IMR-90 (cell line): Measurements from ENCODE around the gene ARNT2. TPM values are rescaled to one million over a fixed set of nuclear protein-coding genes. Genes with fewer than 3 reads are reported as not detected.

Experiments used
- ATAC-seq: fragments of 200-7000 bp; cut with Tn5 transposase; 2 replicates; pipeline ENCODE4 v1.9.1; 2020; ENCODE audit warnings: low read depth, mild to moderate bottlenecking, moderate library complexity
- BruUV-seq: library from RNA; stranded (reverse); fragments of 400-500 nt; replicated peaks from 2 replicates; lab custom pipeline; 2021; lab: Mats Ljungman, UMichigan
- CTCF ChIA-PET: fragments of 300-600 bp; formaldehyde crosslinking; extraction: SDS; loops from one replicate; lab custom pipeline; 2021; ENCODE audit warnings: antibody characterized with exemption; lab: Yijun Ruan, JAX
- POLR2A ChIA-PET: fragments of 300-600 bp; sonication (Branson Sonifier 250); formaldehyde crosslinking; loops from one replicate; lab custom pipeline; 2022; ENCODE audit warnings: antibody characterized with exemption; ENCODE audit not compliant: unreplicated experiment; lab: Charles Lee
- DNase-seq: peaks from one replicate; pipeline ENCODE4 v3.0.0; 2013
- H2AFZ ChIP-seq: replicated peaks from 2 replicates; pipeline ENCODE3; 2013; ENCODE audit warnings: low read length, mild to moderate bottlenecking; ENCODE audit not compliant: poor library complexity
- H2AK5ac ChIP-seq: 2 replicates; pipeline ENCODE4 v1.6.1; 2013; ENCODE audit warnings: low read depth, low read length, inconsistent platforms
- H2AK9ac ChIP-seq: replicated peaks from 2 replicates; pipeline ENCODE3; 2013; ENCODE audit warnings: mild to moderate bottlenecking, low read depth, low read length, moderate library complexity; ENCODE audit not compliant: poor library complexity
- H2BK120ac ChIP-seq: 2 replicates; pipeline ENCODE4 v1.6.1; 2013; ENCODE audit warnings: low read depth, low read length, inconsistent platforms
- H2BK15ac ChIP-seq: 3 replicates; pipeline ENCODE4 v1.6.1; 2013; ENCODE audit warnings: low read depth, low read length, inconsistent platforms
- H2BK20ac ChIP-seq: 2 replicates; pipeline ENCODE4 v1.6.1; 2013; ENCODE audit warnings: low read depth, mild to moderate bottlenecking, inconsistent platforms, low read length, moderate library complexity
- H2BK5ac ChIP-seq: 2 replicates; pipeline ENCODE4 v1.6.1; 2013; ENCODE audit warnings: mild to moderate bottlenecking, low read depth, low read length, inconsistent platforms; ENCODE audit not compliant: poor library complexity, severe bottlenecking
- H3K14ac ChIP-seq: replicated peaks from 2 replicates; pipeline ENCODE4 v1.6.1; 2013; ENCODE audit warnings: low read depth, low read length, inconsistent platforms
- H3K18ac ChIP-seq: 2 replicates; pipeline ENCODE4 v1.6.1; 2013; ENCODE audit warnings: low read depth, low read length, control low read depth
- H3K23ac ChIP-seq: 2 replicates; pipeline ENCODE4 v1.6.1; 2013; ENCODE audit warnings: low read depth, low read length, inconsistent platforms
- H3K27ac ChIP-seq: 2 replicates; pipeline ENCODE4 v1.5.1; 2013; ENCODE audit warnings: mild to moderate bottlenecking, control low read depth, low read length; ENCODE audit not compliant: insufficient read depth
- H3K27me3 ChIP-seq: 2 replicates; pipeline ENCODE4 v1.6.1; 2013; ENCODE audit warnings: low read length; ENCODE audit not compliant: control insufficient read depth, insufficient read depth
- H3K36me3 ChIP-seq: 2 replicates; pipeline ENCODE4 v1.6.1; 2013; ENCODE audit warnings: low read length, mixed read lengths; ENCODE audit not compliant: control insufficient read depth, insufficient read depth
- H3K4ac ChIP-seq: 2 replicates; pipeline ENCODE4 v1.6.1; 2013; ENCODE audit warnings: low read depth, low read length, inconsistent platforms
- H3K4me1 ChIP-seq: 2 replicates; pipeline ENCODE4 v1.6.1; 2013; ENCODE audit warnings: low read length, mixed read lengths; ENCODE audit not compliant: control insufficient read depth, insufficient read depth
- H3K4me2 ChIP-seq: 2 replicates; pipeline ENCODE4 v1.6.1; 2013; ENCODE audit warnings: low read depth, mild to moderate bottlenecking, control low read depth, low read length, moderate library complexity
- H3K4me3 ChIP-seq: 2 replicates; pipeline ENCODE4 v1.5.1; 2013; ENCODE audit warnings: low read depth, mild to moderate bottlenecking, control low read depth, low read length, moderate library complexity; ENCODE audit not compliant: insufficient read depth
- H3K56ac ChIP-seq: 2 replicates; pipeline ENCODE4 v1.6.1; 2013; ENCODE audit warnings: low read length, inconsistent platforms; ENCODE audit not compliant: insufficient read depth; ENCODE audit errors: extremely low read depth
- H3K79me1 ChIP-seq, 2 experiments: 2 replicates each; pipeline ENCODE4 v1.6.1; 2013; ENCODE audit warnings: low read length in 2 of 2, inconsistent platforms in 1 of 2, low read depth in 1 of 2
- H3K9ac ChIP-seq: 2 replicates; pipeline ENCODE4 v1.6.1; 2013; ENCODE audit warnings: low read depth, low read length, control low read depth
- H3K9me1 ChIP-seq: 2 replicates; pipeline ENCODE4 v1.6.1; 2013; ENCODE audit warnings: low read length, inconsistent platforms; ENCODE audit not compliant: insufficient read depth
- H3K9me3 ChIP-seq: 2 replicates; pipeline ENCODE4 v1.6.1; 2013; ENCODE audit warnings: low read length; ENCODE audit not compliant: control insufficient read depth, insufficient read depth
- H4K20me1 ChIP-seq: 2 replicates; pipeline ENCODE4 v1.6.1; 2013; ENCODE audit warnings: low read length, inconsistent platforms; ENCODE audit not compliant: insufficient read depth
- H4K5ac ChIP-seq: 2 replicates; pipeline ENCODE4 v1.6.1; 2013; ENCODE audit warnings: mild to moderate bottlenecking, low read depth, low read length, control low read depth
- H4K8ac ChIP-seq, 2 experiments: 2 replicates each; pipeline ENCODE4 v1.6.1; 2013; ENCODE audit warnings: low read depth in 2 of 2, low read length in 2 of 2, control low read depth in 1 of 2, inconsistent platforms in 1 of 2
- H4K91ac ChIP-seq: 2 replicates; pipeline ENCODE4 v1.6.1; 2013; ENCODE audit warnings: low read depth, low read length, inconsistent platforms; ENCODE audit not compliant: insufficient read depth
- CEBPB ChIP-seq: IDR thresholded peaks from 2 replicates; pipeline ENCODE4 v1.6.1; 2012; ENCODE audit warnings: low read depth, low read length, improper control_type of control experiment
- MXI1 ChIP-seq: IDR thresholded peaks from 2 replicates; pipeline ENCODE4 v1.6.1; 2012; ENCODE audit warnings: low read depth, mild to moderate bottlenecking, low read length, moderate library complexity, borderline replicate concordance
- WGBS, 2 experiments: methylation state at CpG; one replicate each; pipeline versions ENCODE4 v1.1.5 to v1.1.7; 2013; ENCODE audit warnings: missing lambda C conversion rate in 2 of 2; ENCODE audit not compliant: insufficient read length in 1 of 2; ENCODE audit errors: extremely low coverage in 2 of 2; 5-methylcytosine and 5-hydroxymethylcytosine counted together
- dilution Hi-C: fragments of 300-500 bp; cut with HindIII; formaldehyde crosslinking; loops from one replicate; pipeline ENCODE4 v1.14.3; 2018; ENCODE audit warnings: low sequenced_read_pairs; ENCODE audit not compliant: unreplicated experiment
- in situ Hi-C: fragments of 300-500 bp; cut with MboI; formaldehyde crosslinking; loops from 3 replicates; pipeline ENCODE4 v1.14.3; 2019; ENCODE audit warnings: low sequenced_read_pairs, inconsistent platforms, mixed read lengths
- intact Hi-C: fragments of 100-400 bp; cut with micrococcal nuclease; formaldehyde crosslinking; loops from 2 replicates; pipeline ENCODE4 v1.10.0; 2022
- polyA plus RNA-seq, 3 experiments: library from polyadenylated mRNA; depleted of rRNA; stranded (reverse); fragments of >200 nt; gene quantifications; 2 replicates each; pipeline ENCODE4 v1.2.3, GENCODE V29; 2012; ENCODE audit warnings: low replicate concordance in 1 of 3
- total RNA-seq: library from RNA; depleted of rRNA; stranded (reverse); fragments of >200 nt; gene quantifications from 2 replicates; pipeline ENCODE4 v1.2.3, GENCODE V29; 2012

The ARNT2 gene
- total and polyA plus RNA-seq, 2 of the 4 experiments (the other 2 are of a cell fraction) = 18.2 to 19.0 TPM

DNA sequence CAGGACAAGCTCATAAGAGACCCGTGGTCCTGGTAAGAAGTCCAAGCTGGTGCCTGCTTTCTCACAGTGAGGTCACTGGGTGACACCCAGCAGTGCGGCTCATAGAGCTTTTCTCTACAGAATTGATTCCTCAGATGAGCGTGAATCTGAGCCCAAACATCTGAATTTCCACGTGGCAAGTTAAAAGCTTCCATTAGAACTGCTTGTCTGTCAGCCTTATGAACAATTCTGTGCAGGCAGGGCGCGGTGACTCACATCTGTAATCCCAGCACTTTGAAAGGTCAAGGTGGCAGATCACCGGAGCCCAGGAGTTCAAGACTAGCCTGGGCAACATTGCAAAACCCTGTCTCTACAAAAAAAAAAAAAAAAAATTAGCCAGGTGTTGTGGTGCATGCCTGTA lies 177.8 kb downstream of the ARNT2 start (continued):
- TF ChIP-seq MXI1 = no peak

DNA sequence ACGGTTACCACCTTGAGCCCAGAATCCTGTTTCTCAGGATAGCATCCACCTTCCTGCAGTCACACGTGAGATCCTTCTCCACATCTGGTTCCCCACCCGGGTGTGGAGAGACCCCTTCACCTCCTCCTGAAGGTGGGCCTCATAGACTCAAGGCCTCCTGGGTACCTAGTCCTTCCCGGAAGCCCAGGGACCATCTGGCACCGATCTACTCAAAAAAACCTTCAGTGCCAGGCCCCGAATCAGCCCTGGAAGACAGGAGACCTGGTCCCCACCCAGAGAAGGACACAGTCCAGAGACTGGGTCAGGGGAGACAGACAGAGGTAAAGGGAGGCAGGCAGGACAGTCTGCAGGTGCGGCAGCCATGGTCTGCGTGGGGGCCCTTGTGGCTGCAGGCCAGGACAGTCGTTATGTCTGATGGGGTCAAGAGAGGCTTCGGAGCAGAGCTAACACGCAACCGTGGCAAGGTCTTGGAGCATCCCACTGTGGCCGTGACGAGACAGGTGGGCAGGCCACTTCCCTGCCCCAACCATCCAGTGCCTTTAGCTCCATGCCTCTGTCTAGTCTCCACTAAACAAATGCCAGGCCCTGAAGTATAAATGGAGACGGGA lies 178.7 kb downstream of the ARNT2 start:
- 97% methylated on average over 5 of the region's 15 CpGs; no CpG with 5 or more reads in 1 of the 2 experiments for WGBS, 2 experiments
- Histone ChIP-seq H3K4me3 (no peak overlapping the region), H2AK9ac (no peak overlapping the region), H4K91ac (peak overlapping the region; percentile 66; the same call in 1 of the 2 replicates), H3K4me2 (no peak overlapping the region), H3K23ac (no peak overlapping the region), H2AK5ac (peak overlapping the region; percentile 92), H4K5ac (no peak overlapping the region), H2BK120ac (peak overlapping the region; percentile 6; the same call in 1 of the 2 replicates), H3K9ac (no peak overlapping the region), H3K56ac (no peak overlapping the region), H2BK5ac (no peak overlapping the region), H2AFZ (no peak overlapping the region), H3K79me1 (peaks cover 0 to 16% of the 10 kb centered on the region in 2 experiments; a peak in 2 of 4 replicates), H3K14ac (no peak overlapping the region), H3K27ac (no peak overlapping the region), H4K20me1 (no peaks in the 10 kb centered on the region), H3K9me1 (peaks cover 32% of the 10 kb centered on the region), H3K4ac (0 out of 2 replicates have a peak overlapping the region, but pooled peaks have one; percentile 50), H3K36me3 (peaks cover 47% of the 10 kb centered on the region), H4K8ac (no peak overlapping the region), H3K9me3 (no peaks in the 10 kb centered on the region), H3K18ac (no peak overlapping the region), H3K27me3 (no peaks in the 10 kb centered on the region), H3K4me1 (peaks cover 9% of the 10 kb centered on the region), H2BK20ac (no peak overlapping the region), H2BK15ac (peak overlapping the region; percentile 21; the same call in 1 of the 3 replicates)
- ATAC-seq = no peak
- dilution Hi-C loops (no loop called here), intact Hi-C loops (no loop called here), in situ Hi-C loops (no loop called here)
- no peak for DNase-seq
- no peak for TF ChIP-seq CEBPB
- POLR2A ChIA-PET = no interaction called here
- BruUV-seq = no TSS peak
- CTCF ChIA-PET = no interaction called here
